Choroid plexus epithelial cell (primary cell): ENCODE results near the gene PLCL2.
A peak's percentile ranks its signal among the peaks of the same experiment; 100 is the strongest.

Experiments
- DNase-seq: peaks from one replicate; pipeline ENCODE4 v3.0.0-alpha.2; 2010; ENCODE audit warnings: low read depth
- H3K4me3 ChIP-seq: 2 replicates; pipeline ENCODE4 v1.5.1; 2011; ENCODE audit warnings: low read depth, mild to moderate bottlenecking, control low read depth, low read length, moderate library complexity
- TF ChIP-seq, protein P1 (sequence below): conservative IDR thresholded peaks from 2 replicates; pipeline ENCODE4 v1.5.1; 2011; ENCODE audit warnings: low read depth, mild to moderate bottlenecking, control low read depth, inconsistent platforms, low read length, moderate library complexity

PLCL2 gene

GRCh38 chr3:16927485-16927884 is 42.7 kb downstream of the PLCL2 start:
- TF ChIP-seq, protein P1, sequence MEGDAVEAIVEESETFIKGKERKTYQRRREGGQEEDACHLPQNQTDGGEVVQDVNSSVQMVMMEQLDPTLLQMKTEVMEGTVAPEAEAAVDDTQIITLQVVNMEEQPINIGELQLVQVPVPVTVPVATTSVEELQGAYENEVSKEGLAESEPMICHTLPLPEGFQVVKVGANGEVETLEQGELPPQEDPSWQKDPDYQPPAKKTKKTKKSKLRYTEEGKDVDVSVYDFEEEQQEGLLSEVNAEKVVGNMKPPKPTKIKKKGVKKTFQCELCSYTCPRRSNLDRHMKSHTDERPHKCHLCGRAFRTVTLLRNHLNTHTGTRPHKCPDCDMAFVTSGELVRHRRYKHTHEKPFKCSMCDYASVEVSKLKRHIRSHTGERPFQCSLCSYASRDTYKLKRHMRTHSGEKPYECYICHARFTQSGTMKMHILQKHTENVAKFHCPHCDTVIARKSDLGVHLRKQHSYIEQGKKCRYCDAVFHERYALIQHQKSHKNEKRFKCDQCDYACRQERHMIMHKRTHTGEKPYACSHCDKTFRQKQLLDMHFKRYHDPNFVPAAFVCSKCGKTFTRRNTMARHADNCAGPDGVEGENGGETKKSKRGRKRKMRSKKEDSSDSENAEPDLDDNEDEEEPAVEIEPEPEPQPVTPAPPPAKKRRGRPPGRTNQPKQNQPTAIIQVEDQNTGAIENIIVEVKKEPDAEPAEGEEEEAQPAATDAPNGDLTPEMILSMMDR = no peak
- H3K4me3 ChIP-seq = no peak overlapping the region
- DNase-seq = no peak

- peak; percentile 16 for DNase-seq
- H3K4me3 ChIP-seq = no peak overlapping the region
- TF ChIP-seq, protein P1 = no peak
Measured at GRCh38 chr3:16928386-16929132, 43.8 kb downstream of the PLCL2 start.

- no peak for DNase-seq
- TF ChIP-seq, protein P1 = no peak
- H3K4me3 ChIP-seq = no peak overlapping the region
Measured at GRCh38 chr3:16929311-16929710, 44.6 kb downstream of the PLCL2 start.

DNA sequence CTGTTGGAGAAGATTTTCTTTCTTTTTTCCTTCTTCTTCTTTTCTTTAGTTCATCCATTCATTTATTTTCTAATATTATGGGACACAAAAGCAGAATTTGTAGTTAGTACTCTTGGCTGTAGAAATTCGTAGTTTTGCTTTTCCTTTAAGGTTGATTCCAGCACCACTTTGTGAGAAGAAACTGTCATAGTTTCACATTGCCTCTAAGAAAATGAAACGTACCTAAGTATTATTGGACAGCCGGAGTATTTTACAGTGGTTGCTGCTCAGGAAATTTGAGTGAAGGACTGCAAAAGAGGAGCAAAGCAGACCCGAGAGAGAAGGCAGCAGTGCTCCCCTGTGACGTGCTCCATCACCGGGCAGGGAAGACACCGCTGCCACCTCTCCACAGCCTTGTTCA is 48.1 kb downstream of the PLCL2 start:
- TF ChIP-seq, protein P1 = no peak
- no peak for DNase-seq
- no peak overlapping the region for H3K4me3 ChIP-seq

GRCh38 chr3:16935781-16936180 is 51.0 kb downstream of the PLCL2 start:
- TF ChIP-seq, protein P1 = no peak
- DNase-seq = no peak
- H3K4me3 ChIP-seq = no peak overlapping the region

DNA sequence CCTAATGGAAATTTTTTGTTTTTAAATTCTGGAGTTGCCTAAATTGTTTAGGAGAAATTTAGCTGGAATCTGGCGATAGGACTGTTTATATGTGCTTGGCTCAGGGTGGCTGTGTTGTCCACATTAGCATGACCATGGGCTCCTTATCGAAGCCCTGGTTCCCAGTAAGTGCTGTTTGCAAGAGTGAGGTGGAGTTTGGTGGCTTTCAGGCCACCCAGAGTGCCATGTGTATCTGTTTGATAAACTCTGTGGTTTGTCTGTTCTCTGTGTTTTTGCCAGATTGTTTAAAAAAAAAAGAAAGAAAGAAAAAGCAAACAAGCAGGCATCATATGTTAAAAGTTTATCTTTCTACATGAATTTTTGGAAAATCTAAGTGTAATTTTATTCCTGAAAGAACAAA is 51.5 kb downstream of the PLCL2 start:
- H3K4me3 ChIP-seq = no peak overlapping the region
- no peak for DNase-seq

More for the DNA sequence above, 51.5 kb downstream of the PLCL2 start:
- TF ChIP-seq, protein P1 = no peak
